C4-2B (cell line): ENCODE measurements around the gene CFAP77.

Source experiments
- CTCF ChIP-seq: fragments of 450-650 bp; conservative IDR thresholded peaks from 2 replicates; pipeline ENCODE4 v1.5.1; 2017; ENCODE audit warnings: mild to moderate bottlenecking
- ZFX ChIP-seq: fragments of 450-650 bp; IDR thresholded peaks from 2 replicates; pipeline ENCODE4 v1.6.1; 2017

DNA sequence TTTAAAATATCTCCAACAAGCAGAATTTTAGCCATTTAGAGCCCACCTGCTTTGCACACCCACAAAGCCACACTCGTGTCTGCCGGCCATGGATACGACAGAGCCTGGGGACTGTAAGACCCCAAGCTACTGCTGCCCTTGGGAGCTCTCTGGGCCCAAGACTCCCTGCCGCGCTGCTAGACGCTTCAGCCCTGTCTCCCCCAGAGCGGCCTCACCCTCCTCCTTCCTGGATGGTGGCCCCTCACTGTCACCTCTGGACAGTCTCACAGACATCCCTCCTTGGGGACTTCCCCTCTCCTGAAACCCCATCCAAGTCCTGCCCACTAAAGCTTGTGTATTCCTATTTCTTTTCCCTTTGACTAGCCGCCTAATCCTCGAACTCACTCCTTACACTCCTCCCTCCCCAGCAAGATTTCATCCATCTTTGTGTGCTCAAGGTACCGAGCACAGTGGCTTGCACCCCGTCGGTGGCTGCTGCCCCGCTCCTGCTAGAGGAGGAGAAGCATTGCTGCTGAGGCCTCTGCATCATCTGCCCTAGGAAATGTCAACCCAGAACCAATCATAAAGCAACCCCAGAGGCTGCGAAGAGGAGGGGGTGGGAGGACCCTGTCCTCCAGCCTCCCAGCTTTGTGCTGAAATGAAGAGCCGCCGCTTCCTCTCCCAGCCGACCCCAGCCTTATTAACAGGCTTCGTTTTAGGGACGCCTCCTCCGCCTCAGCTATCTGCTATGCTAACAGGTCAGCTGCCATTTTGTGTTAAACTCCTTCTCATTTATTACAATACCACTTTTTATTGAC is 71.2 kb downstream of the CFAP77 start:
- TF ChIP-seq CTCF (no peak), ZFX (no peak)
